GM18520 (cell line): ENCODE results near the gene GRID1.
"Not testable (repeated sequence)": the region's sequence is repeated elsewhere in the genome, so short reads cannot be mapped to it uniquely, and the experiment has no call there.

ENCODE experiments used
- ATAC-seq: cut with Tn5 transposase; IDR thresholded peaks from one replicate; pipeline ENCODE4 v1.9.1; 2021; ENCODE audit not compliant: unreplicated experiment

GRID1 gene

DNA sequence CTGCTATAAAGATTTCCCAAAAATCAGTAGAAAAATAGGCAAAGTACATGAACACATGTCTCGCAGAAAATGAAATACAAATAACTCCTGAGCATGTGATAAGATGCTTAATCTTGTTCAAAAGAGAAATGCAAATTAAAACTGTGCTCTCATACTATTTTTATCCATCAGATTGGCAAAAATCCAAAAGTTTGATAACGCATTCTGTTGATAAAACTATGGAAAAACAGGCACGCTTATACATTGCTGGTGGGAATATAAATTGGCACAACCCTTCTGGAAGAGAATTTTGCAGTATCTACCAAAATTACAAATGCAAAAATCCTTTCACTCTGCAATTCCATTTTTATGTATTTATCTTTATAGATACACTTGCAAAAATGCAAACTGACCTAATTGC is 315.0 kb downstream of the GRID1 start:
- ATAC-seq: no peak

DNA sequence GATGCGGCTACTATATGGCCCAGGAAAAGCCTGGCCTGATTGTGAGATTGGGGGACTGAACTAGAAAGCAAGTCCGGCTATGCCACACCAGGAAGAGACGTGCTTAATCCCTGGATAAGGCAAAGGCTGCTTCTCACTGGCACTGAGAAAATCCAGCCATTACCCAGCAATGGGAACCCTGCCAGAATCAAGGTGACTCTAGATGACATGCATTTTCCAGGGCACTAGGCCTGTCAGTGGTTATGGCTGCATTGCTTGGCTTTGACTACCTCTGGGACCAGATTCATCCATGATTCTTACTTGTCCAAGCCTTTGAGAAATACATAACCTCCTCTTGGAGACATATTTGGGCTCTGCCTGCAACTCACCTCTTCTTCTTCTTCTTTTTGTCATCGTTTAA is 317.2 kb downstream of the GRID1 start:
- ATAC-seq: no peak

DNA sequence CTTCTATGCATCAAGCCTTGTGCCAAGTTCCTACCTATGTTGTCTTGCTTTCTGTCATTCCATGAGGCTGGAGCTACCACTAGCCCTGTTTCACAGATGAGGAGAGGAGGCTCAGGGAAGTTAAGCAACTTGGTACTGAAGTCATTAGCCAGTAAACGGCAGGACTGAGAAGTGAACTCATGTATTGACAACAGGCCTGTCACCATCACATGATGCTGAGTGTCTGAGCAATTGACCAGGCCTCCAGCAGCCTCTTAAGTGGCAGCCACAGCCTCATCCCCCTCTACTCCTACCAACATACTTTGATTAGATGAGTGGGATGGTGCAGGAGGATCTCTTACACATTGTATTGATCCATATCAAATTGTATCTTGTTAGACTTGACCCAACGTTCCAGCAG is 317.6 kb downstream of the GRID1 start:
- ATAC-seq: no peak

DNA sequence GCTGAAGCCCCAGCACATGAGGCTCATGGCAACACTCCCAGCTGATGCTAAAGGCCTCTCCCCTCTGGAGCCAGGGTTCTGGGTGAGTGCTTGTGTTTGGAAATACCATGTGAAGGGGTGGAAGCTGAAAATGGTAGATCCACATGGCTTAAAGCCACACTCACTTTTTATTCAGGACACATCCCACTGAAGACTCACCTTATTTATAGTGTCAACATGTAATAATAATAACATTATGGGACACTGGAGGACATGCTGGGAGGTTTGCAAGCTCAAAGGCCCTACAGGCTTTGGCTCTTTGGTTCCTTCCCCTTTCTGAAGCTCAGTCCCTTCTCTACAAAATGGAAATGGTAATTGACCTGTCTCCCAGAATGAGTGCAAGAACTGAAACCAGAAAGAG is 318.0 kb downstream of the GRID1 start:
- no peak for ATAC-seq

DNA sequence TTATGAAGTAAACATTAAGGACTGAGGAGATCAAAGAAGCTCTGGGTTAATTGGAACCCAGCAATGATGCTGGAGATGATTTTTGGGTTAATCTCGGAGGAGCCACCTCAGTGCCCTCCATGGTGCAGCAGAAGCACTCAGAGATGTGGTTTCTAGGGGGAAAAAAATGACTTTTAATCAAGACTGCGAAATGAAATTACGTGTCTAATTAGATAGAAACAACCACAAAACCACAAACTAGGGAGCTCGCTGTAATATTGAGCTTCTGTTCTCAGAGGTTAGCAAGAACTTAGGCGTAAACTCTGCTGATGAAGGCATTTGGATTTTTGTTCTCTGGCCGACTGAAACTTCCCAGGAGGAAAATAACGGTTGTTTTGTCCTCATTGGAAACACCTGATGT is 319.0 kb downstream of the GRID1 start:
- peak; percentile 71 for ATAC-seq

DNA sequence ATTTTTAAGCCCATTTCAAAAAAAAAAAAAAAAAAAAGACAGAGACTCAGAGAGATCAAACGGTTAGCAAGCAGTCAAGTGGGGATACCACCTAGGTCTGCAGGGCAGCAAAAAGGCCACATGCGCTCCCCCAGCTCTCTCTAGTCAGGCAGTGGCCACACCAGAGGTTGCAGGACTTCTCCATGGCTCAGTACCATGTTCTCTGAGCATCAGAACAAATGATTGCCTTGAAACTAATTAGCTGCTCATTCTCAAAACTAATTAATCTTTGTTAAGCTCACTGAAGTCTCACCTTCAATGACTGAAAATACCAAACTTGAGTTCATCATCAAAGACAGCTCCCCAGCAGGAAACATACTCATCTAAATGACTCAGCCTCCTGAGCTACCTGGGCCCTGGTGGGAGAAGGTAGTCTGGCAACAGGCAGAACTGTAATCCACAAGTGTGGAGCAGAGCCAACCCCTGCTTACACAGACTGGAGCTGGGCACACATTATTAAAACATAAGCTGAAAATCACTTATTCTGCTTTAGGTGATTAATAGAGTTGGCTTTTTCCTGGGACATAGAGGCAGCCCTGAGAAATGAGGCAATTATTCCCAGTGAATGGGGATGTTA is 319.6 kb downstream of the GRID1 start:
- no peak for ATAC-seq

DNA sequence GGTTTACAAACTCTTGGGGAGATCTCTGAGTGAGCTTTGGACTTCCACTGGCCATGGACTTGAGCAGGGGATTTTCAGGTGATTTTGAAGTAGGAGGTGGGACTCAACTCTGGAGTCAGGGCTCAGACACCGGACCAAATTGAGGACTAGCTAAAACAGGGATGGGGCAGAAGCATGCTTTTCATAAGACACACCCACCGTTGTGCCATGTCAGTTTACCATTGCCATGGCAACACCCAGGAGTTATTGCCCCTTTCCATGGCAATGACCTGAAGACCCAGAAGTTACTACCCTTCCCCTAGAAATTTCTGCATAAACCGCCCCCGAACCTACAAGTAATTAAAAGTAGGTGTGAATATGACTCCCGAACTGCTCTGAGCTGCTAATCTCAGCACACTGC is 320.7 kb downstream of the GRID1 start:
- no peak for ATAC-seq

DNA sequence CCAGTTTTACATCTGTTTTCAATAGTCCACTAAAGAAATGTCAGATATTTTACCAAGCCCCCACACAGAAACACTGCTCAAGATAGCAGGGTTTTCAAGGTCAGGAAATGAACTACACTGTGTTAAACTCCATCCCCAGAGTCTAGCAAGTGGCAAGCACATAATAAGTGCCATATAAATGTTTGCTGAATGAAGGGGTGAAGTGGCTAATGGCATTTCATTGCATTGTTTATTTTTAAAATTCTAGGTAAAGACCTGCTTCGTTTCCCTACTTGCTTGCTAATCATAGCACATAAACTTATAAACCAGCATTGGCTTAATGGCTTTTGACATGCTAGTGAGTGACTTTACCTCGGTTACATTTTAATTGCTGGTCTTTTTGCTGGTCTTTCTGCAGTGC is 322.6 kb downstream of the GRID1 start:
- no peak for ATAC-seq

DNA sequence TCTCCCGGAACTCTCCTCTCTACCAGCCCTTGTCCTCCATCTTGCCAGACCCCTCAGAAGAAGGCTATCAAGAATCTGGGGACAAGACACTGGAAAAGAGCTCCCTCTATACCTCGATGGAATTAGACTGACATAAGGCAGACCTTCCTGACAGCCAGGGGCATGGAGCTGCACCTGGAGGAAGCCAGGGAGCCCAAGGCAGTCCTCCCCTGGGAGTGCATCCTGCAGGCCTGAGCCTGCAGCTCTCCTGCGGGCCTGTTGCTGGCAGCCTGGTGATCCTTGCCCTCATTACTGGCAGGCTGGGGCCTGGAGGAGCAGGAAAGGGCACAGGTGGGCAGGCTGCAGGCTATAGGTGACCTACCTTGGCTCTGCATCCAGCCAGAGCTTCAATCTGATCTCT is 323.4 kb downstream of the GRID1 start:
- ATAC-seq: no peak

DNA sequence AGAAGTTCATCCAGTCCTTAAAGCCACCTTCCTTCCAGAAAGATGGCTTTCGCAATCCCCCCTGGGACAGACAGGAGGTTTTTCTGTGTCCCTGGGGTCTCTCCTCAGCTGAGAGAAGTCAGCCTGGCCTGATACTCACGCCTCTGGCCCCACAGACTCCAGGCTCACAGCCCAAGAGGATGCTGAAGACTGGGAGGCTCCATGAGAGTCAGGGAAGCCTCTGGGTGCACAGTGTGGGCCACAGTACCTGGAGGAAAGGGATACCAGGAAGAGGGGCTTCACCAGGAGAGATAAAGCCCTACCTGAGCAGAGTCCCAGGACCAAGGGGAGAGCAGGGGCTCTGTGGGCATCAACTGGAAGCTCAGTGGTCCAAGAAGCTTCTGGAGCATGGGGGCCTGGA is 324.4 kb downstream of the GRID1 start:
- ATAC-seq: no peak

DNA sequence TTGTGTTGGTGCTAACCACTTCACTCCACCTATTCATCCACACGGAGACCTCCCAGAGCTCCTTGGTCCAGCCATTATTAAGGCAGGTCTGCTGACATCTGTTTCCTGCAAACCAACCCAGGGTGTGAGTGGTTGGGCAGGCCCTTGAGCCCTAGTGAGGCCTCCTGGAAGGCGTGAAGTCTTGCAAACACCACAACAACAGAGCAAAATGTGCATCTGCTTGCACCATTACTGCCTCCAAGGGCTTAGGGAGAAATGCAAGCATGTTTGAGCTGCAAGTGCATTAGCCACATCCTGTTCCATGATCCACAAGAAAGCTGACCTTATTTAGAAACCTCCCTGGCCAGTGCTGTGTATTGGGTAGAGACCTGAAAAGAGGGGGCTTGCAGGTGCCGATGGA is 325.5 kb downstream of the GRID1 start:
- ATAC-seq: no peak

DNA sequence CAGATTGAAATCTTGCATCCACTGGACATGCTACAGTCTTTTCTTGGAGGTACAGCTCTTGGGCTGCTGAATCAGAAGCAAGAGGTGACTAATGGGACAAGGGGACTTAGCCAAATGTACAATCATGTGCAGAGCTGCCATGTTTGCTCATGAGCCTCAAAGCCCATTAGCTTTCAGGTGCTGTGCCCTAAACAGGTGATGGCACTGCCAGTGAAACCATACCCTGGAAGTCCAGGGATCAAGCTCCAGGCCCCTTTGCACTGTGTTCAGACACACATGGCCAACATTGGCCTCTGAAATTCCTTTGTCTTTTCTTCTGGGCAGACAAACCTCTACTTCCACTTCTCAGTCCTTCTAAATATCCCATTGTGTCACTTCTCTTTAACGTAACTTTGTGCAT is 328.2 kb downstream of the GRID1 start:
- no peak for ATAC-seq

DNA sequence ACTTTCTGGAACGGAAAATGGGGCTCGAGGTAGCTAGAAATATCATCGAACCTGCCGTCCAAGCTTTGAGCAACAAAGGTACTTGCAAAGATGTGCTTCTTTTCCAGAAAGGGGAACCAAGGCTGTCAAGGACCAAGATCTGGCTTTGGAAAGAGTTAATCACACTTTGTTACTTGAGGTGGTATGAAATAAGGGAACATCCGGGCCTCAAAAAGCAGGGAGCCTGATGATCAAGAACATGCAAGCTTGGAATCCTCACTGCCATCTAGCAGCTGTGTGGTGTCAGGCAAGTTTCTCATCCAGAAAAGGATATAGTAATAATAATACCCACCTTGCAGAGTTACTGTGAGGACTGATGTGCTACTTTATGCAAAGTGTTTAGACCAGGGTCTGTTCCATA is 329.5 kb downstream of the GRID1 start:
- no peak for ATAC-seq

DNA sequence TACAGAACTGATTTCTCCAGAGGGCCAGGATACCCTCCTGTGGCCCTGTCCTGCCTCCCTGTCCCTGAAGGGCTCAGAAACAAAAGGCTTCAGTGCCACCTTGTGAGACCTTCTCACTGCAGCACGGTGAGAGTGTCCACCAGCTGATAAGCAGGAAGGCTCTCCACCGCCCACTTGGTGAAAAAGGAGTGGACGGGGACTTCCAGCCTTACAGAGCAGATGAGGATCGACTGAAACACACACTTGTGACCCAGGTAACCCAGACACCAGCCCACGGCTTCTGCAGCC is 330.1 kb downstream of the GRID1 start:
- ATAC-seq: no peak

DNA sequence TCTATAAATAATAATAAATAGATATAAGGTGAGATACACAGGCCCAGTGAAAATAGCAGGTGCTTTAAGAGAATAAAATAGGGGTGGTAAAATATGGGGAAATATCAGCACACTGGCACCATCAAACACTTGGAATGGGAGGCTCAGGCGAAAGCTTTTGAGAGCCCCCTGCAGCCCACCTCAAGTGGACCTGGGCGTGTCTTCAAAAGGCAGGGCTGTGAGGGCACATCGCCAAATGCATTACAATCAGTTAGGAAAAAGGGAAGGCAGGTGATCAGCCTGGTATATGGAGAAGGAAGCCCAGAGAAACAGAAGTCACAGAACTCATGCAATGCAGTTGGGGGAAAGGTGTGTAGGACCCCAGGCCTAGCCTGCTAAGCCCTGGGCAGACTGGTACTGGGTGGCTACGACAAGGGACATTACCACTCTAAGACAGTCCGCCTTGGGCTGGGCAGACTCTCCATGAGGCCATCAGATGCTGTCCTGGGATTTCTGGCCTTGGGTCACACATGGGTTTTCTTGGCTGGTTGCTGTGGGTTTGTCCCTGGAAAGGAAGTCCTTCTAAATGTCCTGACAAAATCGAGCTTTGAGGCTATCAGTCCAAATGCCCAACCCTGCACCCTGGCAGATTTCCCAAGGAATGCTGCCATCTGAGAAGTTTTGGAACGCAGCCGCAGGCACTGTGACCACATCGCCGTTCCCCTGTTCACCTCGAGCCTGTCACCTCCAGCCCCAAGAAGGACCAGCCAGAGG is 330.6 kb downstream of the GRID1 start:
- ATAC-seq: no peak

DNA sequence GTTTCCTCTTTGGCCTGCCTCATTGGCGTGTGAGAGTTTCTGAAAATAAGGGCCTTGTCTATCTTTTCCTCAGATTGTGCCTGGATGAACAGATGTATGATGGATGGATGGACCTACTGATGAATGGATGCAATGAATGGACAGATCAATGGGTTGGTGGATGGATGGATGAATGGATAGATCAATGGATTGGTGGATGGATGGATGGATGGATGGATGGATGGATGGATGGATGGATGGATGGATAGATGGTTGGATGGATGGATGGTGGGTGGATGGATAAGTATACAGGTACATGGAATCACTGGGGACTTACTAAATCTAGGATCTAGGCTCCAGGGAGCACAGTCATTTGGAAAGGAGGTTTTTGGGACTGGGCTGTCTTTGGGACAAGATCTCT is 331.9 kb downstream of the GRID1 start:
- no peak for ATAC-seq

DNA sequence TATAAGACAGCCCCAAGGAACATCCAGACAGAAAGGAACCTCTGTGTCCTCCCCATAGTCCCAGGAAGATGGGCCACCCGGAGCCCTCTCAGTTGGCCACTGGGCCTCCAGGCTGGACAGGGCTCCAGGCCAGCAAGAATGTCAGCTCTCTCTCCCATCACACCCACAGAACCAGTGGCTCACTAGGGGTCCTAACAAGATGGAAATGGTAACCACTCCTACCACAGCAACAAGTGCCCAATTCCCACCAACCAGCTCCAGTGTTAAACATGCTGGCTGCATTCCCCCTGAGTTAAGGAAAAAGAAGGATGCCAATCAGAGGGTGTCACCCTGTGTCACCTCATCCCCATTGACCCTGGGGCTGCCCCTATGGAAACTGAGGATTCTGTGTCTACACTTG is 333.0 kb downstream of the GRID1 start:
- ATAC-seq: no peak

DNA sequence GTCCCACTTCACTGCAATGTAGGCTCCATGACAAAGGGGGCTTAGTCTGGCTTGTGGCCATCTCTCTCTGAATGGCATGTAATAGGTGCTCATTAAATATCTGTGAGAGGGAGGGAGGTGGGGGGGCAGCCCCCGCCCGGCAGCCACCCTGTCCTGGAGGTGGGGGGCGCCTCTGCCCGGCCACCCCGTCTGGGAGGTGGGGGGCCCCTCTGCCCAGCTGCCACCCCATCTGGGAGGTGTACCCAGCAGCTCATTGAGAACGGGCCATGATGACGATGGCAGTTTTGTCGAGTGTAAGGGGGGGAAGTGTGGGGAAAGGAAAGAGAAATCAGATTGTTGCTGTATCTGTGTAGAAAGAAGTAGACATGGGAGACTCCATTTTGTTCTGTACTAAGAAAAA is 334.5 kb downstream of the GRID1 start:
- ATAC-seq: not testable (repeated sequence)

DNA sequence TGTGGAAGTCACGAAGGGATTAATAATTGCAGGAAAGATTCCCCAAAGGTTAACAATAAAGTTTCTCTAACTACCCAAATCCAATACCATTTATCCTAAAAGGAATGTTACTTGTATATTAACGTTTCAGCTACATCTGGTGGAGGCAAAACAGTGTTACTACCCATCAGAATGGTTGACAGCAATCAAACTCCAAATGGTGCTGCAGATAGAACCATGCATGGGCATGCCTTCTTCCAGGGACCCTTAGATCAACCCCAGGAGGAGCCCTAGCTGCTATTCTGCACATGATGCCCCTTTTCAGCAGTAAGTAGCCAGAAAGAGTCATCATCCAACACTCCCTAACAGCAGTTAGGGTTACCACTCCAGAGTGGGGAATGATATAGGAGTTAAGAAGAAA is 336.3 kb downstream of the GRID1 start:
- ATAC-seq: no peak

DNA sequence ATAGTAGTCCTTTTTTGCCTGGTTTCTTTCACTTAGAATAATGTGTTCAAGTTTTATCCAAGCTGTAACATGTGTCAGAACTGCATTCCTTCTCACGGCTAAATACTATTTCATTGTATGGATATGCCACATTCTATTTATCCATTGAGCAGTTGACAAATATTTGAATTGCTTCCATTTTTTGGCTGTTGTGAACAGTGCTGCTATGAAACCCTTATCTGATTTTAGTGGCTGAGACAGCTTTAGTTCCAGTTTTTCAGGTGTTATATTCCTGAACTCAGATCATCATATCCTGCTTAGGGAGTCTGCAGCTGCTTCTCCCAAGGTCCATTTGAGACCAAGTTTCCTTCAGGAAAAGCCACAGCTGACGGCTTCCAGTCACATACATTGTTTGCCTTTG is 339.2 kb downstream of the GRID1 start:
- ATAC-seq: no peak

DNA sequence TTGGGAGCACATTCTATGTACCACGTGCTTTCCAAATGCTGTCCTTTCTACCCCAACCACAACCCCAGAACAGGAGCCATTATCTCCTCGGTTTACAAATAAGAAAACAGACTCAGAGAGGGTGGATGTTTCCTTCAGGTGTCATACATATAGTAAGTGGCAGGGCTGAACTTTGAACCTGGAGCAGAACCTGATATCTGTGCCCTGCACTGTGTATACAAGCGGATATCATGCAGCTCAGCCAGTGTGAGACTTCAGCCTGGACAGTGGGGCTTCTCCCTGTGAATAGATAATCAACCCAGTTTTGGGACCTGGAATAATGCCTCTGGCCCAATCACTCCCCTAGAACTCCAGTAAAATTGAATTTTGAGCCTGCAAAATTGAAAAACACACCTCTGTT is 341.1 kb downstream of the GRID1 start:
- no peak for ATAC-seq

DNA sequence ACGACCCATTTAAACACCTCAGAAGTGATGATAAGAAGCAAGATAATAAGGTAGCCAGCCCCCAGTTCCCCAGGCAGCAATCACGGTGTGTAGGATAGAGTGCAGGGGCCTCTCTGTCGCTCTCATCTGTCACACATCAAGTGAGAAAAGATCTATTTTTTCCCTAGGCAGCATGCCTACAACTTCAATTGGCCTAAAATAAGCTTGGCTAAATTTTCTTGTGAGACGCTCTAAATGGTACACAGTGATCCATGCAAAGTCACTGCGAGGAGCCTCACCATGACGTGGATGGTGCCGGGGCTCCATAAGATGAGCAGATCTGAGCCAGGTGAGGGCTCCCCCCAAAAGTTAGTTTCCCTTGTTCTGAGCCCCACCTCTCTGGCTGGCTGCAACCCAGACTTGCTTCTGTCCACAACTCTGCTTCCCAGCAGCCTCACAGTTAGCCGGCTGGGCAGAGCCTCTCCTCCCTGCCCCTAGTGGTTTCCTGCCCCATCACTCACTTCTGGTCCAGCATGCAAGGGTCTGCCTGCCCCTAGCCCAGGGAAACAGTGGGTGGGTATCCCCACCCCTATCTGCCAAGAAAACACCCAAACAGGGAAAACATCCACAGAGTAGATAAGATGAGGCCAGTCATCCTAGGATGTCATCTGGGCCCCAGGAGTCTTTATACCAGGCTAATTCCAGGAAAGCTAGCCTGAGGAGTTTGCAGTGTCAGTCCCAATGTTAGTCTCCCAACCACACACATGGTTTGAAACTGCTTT is 342.1 kb downstream of the GRID1 start:
- no peak for ATAC-seq

DNA sequence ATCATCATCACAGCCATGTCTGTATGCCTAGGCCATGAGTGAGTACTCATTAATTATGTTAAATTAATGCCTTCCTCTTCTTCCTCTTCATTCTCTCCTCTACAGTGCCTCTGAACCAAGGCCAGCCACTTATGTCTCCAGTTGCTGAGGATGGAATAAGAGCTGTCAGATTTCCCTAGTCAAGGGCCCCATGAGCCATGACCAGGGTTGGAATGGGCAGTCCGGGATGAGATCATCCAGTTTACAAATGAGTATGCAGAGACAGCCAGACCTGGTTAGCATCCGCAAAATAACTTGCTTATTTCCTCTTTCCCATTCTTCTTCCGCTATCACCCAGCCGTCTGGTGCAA is 342.7 kb downstream of the GRID1 start:
- no peak for ATAC-seq
